Measurements from ENCODE around the gene C17orf58. TPM values are rescaled to one million over a fixed set of nuclear protein-coding genes. Genes with fewer than 3 reads are reported as not detected.
"Not testable (repeated sequence)": the region's sequence is repeated elsewhere in the genome, so short reads cannot be mapped to it uniquely, and the experiment has no call there.

The C17orf58 gene
- total RNA-seq (2014; rRNA removed; shearing (Covaris generic)), result 22.6 and 30.3 TPM in 2 replicates

- not testable (repeated sequence) for DNase-seq (ENCODE audit: low read depth)
Measured at GRCh38 chr17:67996301-67997171, at the start of gene C17orf58. C17orf58 (minus strand) TSS chr17:67996469; CDS start chr17:67996198, 271 bp downstream.

- DNase-seq (ENCODE audit: low read depth), result peak; percentile 58
Measured at GRCh38 chr17:68036304-68037147, 40.3 kb upstream of the C17orf58 start.

- peak; percentile 96 for DNase-seq (ENCODE audit: low read depth)
Measured at GRCh38 chr17:68035523-68036303, 39.4 kb upstream of the C17orf58 start, which contains the start of gene KPNA2. KPNA2 (plus strand) TSS chr17:68035735; CDS start chr17:68037133, 1,398 bp downstream.

GRCh38 chr17:68035131-68035522 is 38.9 kb upstream of the C17orf58 start:
- no peak for DNase-seq (ENCODE audit: low read depth)

- DNase-seq (ENCODE audit: low read depth), result no peak
Measured at GRCh38 chr17:68034452-68034776, 38.1 kb upstream of the C17orf58 start.

GRCh38 chr17:68033636-68034451 is 37.6 kb upstream of the C17orf58 start:
- peak; percentile 40 for DNase-seq (ENCODE audit: low read depth)

- no peak for DNase-seq (ENCODE audit: low read depth)
Measured at GRCh38 chr17:68029512-68030215, 33.4 kb upstream of the C17orf58 start.

GRCh38 chr17:68022547-68022946 is 26.3 kb upstream of the C17orf58 start:
- DNase-seq (ENCODE audit: low read depth), result not testable (repeated sequence)

GRCh38 chr17:68021963-68022362 is 25.7 kb upstream of the C17orf58 start:
- DNase-seq (ENCODE audit: low read depth), result no peak

- not testable (repeated sequence) for DNase-seq (ENCODE audit: low read depth)
Measured at GRCh38 chr17:68020791-68021190, 24.5 kb upstream of the C17orf58 start.

GRCh38 chr17:68020409-68020756 is 24.1 kb upstream of the C17orf58 start:
- DNase-seq (ENCODE audit: low read depth), result no peak

- DNase-seq (ENCODE audit: low read depth), result peak; percentile 93
Measured at GRCh38 chr17:68019675-68020408, 23.6 kb upstream of the C17orf58 start.

GRCh38 chr17:68019336-68019674 is 23.0 kb upstream of the C17orf58 start:
- DNase-seq (ENCODE audit: low read depth), result no peak

- not testable (repeated sequence) for DNase-seq (ENCODE audit: low read depth)
Measured at GRCh38 chr17:68018493-68018892, 22.2 kb upstream of the C17orf58 start.

- no peak for DNase-seq (ENCODE audit: low read depth)
Measured at GRCh38 chr17:68016838-68017237, 20.6 kb upstream of the C17orf58 start.

- DNase-seq (ENCODE audit: low read depth), result no peak
Measured at GRCh38 chr17:68015081-68015723, 18.9 kb upstream of the C17orf58 start.

GRCh38 chr17:68013385-68013784 is 17.1 kb upstream of the C17orf58 start:
- DNase-seq (ENCODE audit: low read depth), result no peak

GRCh38 chr17:68011199-68011665 is 15.0 kb upstream of the C17orf58 start:
- DNase-seq (ENCODE audit: low read depth), result peak; percentile 35

- no peak for DNase-seq (ENCODE audit: low read depth)
Measured at GRCh38 chr17:68006797-68007196, 10.5 kb upstream of the C17orf58 start.
